GM12872 (cell line): ENCODE results near the gene ATXN7L3B.

Experiments used
- TF ChIP-seq, protein P1 (sequence below): IDR thresholded peaks from 3 replicates; pipeline ENCODE4 v1.5.1; 2011; ENCODE audit warnings: low read depth, mild to moderate bottlenecking, low read length, moderate library complexity; ENCODE audit not compliant: insufficient read depth

ATXN7L3B gene

DNA sequence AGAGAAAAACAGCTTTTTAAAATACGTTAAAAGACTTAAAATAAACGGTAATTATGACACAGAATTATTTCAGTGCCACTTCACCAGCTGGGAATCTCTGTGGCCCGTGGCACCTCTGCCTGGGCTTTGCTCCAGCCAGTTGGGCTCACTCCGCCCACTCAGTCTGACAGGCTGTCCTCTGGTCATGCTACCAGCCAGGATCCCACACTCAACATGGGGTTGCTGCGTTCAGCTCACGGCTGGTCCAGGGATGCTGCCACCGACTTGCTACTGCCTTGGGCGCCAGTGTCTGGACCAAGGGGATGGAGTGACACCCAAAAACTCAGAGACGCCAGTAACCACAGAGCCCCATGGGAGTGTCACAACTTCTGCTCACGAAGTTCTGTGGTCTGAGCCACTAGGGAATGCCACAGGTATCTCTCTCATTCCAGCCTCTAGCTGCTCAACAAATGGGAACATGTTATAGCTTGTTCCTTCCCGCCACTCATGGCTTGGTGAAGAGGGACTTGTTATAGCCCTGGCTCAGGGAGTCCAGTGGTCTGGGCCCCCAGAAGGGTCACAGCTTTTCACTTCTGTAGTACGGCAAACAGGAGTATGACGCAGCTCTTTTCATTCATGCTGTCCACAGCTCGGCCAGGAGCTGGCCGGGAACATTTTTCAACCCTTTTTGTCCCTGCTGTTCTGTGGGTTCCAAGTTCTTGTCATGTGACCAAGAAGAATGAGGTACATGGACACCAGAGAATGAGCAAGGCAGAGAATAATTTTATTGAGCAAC lies 23.4 kb upstream of the ATXN7L3B start:
- TF ChIP-seq, protein P1, sequence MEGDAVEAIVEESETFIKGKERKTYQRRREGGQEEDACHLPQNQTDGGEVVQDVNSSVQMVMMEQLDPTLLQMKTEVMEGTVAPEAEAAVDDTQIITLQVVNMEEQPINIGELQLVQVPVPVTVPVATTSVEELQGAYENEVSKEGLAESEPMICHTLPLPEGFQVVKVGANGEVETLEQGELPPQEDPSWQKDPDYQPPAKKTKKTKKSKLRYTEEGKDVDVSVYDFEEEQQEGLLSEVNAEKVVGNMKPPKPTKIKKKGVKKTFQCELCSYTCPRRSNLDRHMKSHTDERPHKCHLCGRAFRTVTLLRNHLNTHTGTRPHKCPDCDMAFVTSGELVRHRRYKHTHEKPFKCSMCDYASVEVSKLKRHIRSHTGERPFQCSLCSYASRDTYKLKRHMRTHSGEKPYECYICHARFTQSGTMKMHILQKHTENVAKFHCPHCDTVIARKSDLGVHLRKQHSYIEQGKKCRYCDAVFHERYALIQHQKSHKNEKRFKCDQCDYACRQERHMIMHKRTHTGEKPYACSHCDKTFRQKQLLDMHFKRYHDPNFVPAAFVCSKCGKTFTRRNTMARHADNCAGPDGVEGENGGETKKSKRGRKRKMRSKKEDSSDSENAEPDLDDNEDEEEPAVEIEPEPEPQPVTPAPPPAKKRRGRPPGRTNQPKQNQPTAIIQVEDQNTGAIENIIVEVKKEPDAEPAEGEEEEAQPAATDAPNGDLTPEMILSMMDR, result no peak

DNA sequence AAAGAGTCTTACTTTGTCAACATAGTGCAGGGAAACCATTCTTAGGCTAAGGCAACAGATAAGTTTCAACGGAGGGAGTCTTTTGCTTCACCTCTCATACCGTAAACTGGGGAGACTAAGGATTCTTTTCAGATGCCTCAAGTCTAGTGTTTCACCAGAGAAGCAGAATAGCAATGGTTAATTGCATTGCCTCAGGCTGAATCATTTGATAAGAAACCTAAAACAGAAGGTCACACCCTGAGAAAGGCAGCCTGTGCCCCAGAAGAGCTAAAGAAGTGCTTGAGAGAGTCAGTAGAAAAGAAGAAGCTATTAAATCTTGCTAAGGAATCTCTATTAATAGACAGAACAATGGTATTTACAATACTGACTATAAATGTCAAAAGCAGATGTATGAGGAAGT lies 21.8 kb upstream of the ATXN7L3B start:
- TF ChIP-seq, protein P1, result no peak

DNA sequence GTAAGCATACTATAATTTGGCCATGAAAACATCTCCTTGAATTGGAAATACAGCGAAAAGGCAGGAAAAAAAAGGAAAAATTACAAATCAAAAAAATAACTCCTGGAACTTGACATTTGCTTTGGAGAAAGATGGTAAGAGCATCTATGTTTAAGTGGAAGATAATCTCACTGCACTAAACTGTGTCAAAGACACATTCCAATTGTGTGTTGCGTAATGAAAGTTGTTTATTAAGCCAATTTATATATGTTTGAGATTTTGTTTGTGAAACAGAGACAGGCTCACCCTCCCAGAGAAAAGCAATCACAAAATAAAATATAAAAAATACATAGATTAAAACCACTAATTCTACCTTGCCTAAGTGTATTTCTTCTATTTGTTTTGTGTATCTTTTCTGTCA lies 11.1 kb upstream of the ATXN7L3B start:
- TF ChIP-seq, protein P1, result no peak

DNA sequence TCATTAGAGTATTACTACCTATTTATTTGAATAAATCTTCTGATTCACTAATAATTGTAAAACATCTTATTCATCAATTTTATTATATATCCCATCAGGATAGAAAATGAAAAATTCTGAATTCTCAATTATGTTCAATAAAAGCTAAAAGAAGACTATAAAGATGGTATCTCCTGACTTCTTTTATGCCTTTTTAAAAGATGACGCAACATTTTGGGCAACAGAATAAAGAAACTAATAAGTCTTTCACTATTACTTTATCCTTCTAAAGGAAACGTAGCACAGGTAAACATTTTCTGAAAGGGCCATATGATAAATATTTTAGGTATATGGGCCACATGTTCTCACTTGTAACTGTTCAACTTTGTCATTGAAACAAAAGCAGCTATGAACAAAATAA lies 10.1 kb upstream of the ATXN7L3B start:
- TF ChIP-seq, protein P1, result no peak

DNA sequence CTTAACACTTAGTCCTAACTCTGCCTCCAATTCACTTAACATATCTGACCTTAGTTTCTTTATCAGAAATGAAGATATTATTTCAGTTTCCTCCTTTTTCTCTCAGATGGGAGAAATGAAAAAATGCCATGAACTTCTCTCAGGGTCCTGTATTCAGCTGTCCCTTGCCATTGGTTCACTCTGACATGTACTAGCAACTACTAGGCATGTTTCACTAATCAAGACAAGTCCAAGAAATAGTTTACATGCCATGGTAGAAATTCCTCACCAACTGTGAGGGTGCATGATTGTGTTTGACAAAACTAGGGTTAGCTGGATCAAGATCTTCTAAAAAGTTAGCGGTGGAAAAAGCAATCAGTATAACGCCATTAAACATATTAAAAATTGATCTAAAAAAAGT lies 7.0 kb upstream of the ATXN7L3B start:
- TF ChIP-seq, protein P1, result no peak

DNA sequence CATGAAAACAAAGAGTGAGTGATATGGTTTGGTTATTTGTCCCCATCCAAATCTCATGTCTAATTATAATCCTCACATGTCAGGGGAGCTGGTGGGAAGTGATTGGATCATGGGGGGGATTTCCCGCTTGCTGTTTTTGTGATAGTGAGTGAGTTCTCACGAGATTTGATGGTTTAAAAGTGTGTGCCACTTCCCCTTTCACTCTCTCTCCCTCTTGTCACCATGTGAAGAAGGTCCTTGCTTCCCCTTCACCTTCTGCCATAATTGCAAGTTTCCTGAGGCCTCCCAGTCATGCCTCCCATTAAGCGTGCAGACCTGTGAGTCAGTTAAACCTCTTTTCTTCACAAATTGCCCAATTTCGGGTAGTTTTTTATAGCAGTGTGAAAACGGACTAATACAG lies 2.1 kb upstream of the ATXN7L3B start:
- TF ChIP-seq, protein P1, result no peak

DNA sequence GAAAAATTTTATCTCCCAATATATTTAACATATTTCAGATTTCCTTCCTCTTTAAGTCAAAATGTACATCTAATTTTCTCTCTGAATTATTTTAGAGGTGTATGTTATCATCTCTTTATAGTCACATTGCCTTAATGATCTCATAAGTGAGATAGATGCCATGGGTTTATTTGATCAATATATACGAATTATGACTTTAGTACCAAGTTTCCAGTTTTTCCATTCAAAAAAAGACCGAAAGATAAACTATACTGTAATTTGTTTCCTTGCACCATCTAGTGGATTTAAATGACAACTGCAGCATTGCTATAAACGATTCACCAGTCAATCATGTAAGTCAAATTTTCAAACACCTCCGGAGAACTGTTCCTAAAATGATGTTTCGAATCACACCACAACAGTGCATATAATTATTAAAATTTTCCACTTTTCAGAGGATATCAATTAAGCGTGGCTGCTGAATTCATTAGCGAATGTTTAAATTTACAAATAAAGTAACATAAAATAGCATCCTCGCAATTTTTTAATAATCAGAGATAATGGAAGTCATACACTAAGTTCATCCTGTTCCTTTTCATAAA lies 419 bp upstream of the ATXN7L3B start:
- TF ChIP-seq, protein P1, result peak; percentile 55
